Measurements from ENCODE around the gene SENP2.
"Not testable (repeated sequence)": the region's sequence is repeated elsewhere in the genome, so short reads cannot be mapped to it uniquely, and the experiment has no call there.

SENP2 gene

GRCh38 chr3:185594073-185594472 lies 8.0 kb downstream of the SENP2 start:
- no peak for DNase-seq

GRCh38 chr3:185595526-185595925 lies 9.4 kb downstream of the SENP2 start:
- DNase-seq = no peak

- no peak for DNase-seq
Measured at GRCh38 chr3:185605566-185605965, 19.5 kb downstream of the SENP2 start.

GRCh38 chr3:185606196-185606595 lies 20.1 kb downstream of the SENP2 start:
- no peak for DNase-seq

GRCh38 chr3:185613016-185613415 lies 26.9 kb downstream of the SENP2 start:
- DNase-seq = no peak

- DNase-seq = no peak
Measured at GRCh38 chr3:185623939-185624665, 38.0 kb downstream of the SENP2 start.

GRCh38 chr3:185625784-185626183 lies 39.7 kb downstream of the SENP2 start:
- no peak for DNase-seq

- DNase-seq = no peak
Measured at GRCh38 chr3:185629554-185630181, 43.6 kb downstream of the SENP2 start.

GRCh38 chr3:185630182-185630622 lies 44.1 kb downstream of the SENP2 start:
- DNase-seq = no peak

GRCh38 chr3:185631108-185631507 lies 45.0 kb downstream of the SENP2 start:
- DNase-seq = no peak

GRCh38 chr3:185631508-185632206 lies 45.6 kb downstream of the SENP2 start:
- DNase-seq = no peak

GRCh38 chr3:185632996-185633395 lies 46.9 kb downstream of the SENP2 start:
- DNase-seq = no peak

- no peak for DNase-seq
Measured at GRCh38 chr3:185637388-185637787, 51.3 kb downstream of the SENP2 start.

- DNase-seq = not testable (repeated sequence)
Measured at GRCh38 chr3:185638651-185639050, 52.6 kb downstream of the SENP2 start.

GRCh38 chr3:185639632-185640206 lies 53.6 kb downstream of the SENP2 start:
- DNase-seq = no peak

- no peak for DNase-seq
Measured at GRCh38 chr3:185640308-185640707, 54.2 kb downstream of the SENP2 start.

GRCh38 chr3:185645191-185645590 lies 59.1 kb downstream of the SENP2 start:
- not testable (repeated sequence) for DNase-seq

GRCh38 chr3:185645596-185646381 lies 59.7 kb downstream of the SENP2 start:
- DNase-seq = no peak

GRCh38 chr3:185646382-185647133 lies 60.5 kb downstream of the SENP2 start:
- DNase-seq = no peak

GRCh38 chr3:185647134-185647879 lies 61.2 kb downstream of the SENP2 start:
- no peak for DNase-seq

GRCh38 chr3:185647880-185648210 lies 61.8 kb downstream of the SENP2 start:
- DNase-seq = no peak

Measured in activated CD4-positive, alpha-beta T cell treated with anti-CD3 and anti-CD28 coated beads, Interleukin-2, amount 50 U/mL, for 16 hours (primary cell).